ENCODE measurements around the gene AFAP1. TPM values are rescaled to one million over a fixed set of nuclear protein-coding genes. Genes with fewer than 3 reads are reported as not detected.
A peak's percentile ranks its signal among the peaks of the same experiment; 100 is the strongest.

The AFAP1 gene
- total and polyA plus RNA-seq, 2 donors from 2014 or later: 2.6 to 26.3 TPM

- H3K27ac ChIP-seq (ENCODE audit: low read depth in 2 of 2, low read length in 2 of 2): no peak overlapping the region
- H3K4me1 ChIP-seq (ENCODE audit: control insufficient read depth in 2 of 3, insufficient read depth in 2 of 3, low read depth in 1 of 3, low read length in 3 of 3): peaks cover 0 to 4% (median 0%) of the 10 kb centered on the region in 3 donors
- DNase-seq (no peak), FAIRE-seq (no peak)
- no peaks in the 10 kb centered on the region for H3K36me3 ChIP-seq (ENCODE audit: control insufficient read depth in 2 of 3, insufficient read depth in 3 of 3, low read length in 3 of 3)
- H3K9me3 ChIP-seq (ENCODE audit: control insufficient read depth in 2 of 3, insufficient read depth in 1 of 3, low read length in 3 of 3): no peaks in the 10 kb centered on the region
- no peak overlapping the region for H3K9ac ChIP-seq (ENCODE audit: low read length in 3 of 3)
- no peak overlapping the region for H3K4me3 ChIP-seq (ENCODE audit: low read length in 3 of 3)
- intact Hi-C loops (cut with DNase I): no loop called here
- no peak for TF ChIP-seq CTCF (IDR thresholded peaks at IDR 0.05; ENCODE audit: borderline replicate concordance, extremely low read depth, insufficient read depth)
- H3K27me3 ChIP-seq (ENCODE audit: control insufficient read depth, insufficient read depth, low read length): no peaks in the 10 kb centered on the region
Observed at GRCh38 chr4:7753931-7754465, 185.7 kb downstream of the AFAP1 start.

GRCh38 chr4:7753271-7753670, 186.4 kb downstream of the AFAP1 start:
- no peak overlapping the region for H3K4me3 ChIP-seq (ENCODE audit: low read length in 3 of 3)
- no peaks in the 10 kb centered on the region for H3K9me3 ChIP-seq (ENCODE audit: control insufficient read depth in 2 of 3, insufficient read depth in 1 of 3, low read length in 3 of 3)
- FAIRE-seq: no peak
- H3K27ac ChIP-seq (ENCODE audit: low read depth in 2 of 2, low read length in 2 of 2): no peak overlapping the region
- H3K4me1 ChIP-seq (ENCODE audit: control insufficient read depth in 2 of 3, insufficient read depth in 2 of 3, low read depth in 1 of 3, low read length in 3 of 3): peaks cover 0 to 4% (median 0%) of the 10 kb centered on the region in 3 donors
- no peaks in the 10 kb centered on the region for H3K27me3 ChIP-seq (ENCODE audit: control insufficient read depth, insufficient read depth, low read length)
- DNase-seq: peak in 1 of 5 donors; percentile 26
- no peaks in the 10 kb centered on the region for H3K36me3 ChIP-seq (ENCODE audit: control insufficient read depth in 2 of 3, insufficient read depth in 3 of 3, low read length in 3 of 3)
- TF ChIP-seq CTCF (IDR thresholded peaks at IDR 0.05; ENCODE audit: borderline replicate concordance, extremely low read depth, insufficient read depth): no peak
- H3K9ac ChIP-seq (ENCODE audit: low read length in 3 of 3): no peak overlapping the region
- intact Hi-C loops (cut with DNase I): no loop called here

DNA sequence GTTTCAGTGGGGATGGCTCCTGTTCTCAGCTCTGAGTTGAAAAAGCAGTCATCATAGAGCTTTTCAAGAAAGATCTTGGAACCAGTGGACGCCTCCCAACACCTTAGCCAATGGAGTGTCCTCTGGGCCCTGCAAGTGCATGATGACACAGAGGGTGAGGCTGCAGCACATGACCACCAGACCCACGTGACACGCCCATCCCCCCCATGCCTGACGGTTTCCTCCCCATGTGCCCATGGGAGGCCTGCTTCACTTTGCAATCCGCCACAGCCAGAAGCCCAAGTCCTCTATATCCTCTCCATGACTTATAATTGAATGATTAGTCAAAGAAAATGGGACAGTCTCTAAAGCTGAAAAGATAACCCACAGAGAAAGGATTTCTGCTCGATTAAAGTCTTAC, 187.0 kb downstream of the AFAP1 start:
- FAIRE-seq (no peak), DNase-seq (peak in 1 of 5 donors; percentile 37)
- no peaks in the 10 kb centered on the region for H3K27me3 ChIP-seq (ENCODE audit: control insufficient read depth, insufficient read depth, low read length)
- no peaks in the 10 kb centered on the region for H3K36me3 ChIP-seq (ENCODE audit: control insufficient read depth in 2 of 3, insufficient read depth in 3 of 3, low read length in 3 of 3)
- H3K4me1 ChIP-seq (ENCODE audit: control insufficient read depth in 2 of 3, insufficient read depth in 2 of 3, low read depth in 1 of 3, low read length in 3 of 3): peaks cover 0 to 4% (median 0%) of the 10 kb centered on the region in 3 donors
- H3K4me3 ChIP-seq (ENCODE audit: low read length in 3 of 3): no peak overlapping the region
- H3K27ac ChIP-seq (ENCODE audit: low read depth in 2 of 2, low read length in 2 of 2): no peak overlapping the region
- intact Hi-C loops (cut with DNase I): no loop called here
- TF ChIP-seq CTCF (IDR thresholded peaks at IDR 0.05; ENCODE audit: borderline replicate concordance, extremely low read depth, insufficient read depth): no peak
- H3K9me3 ChIP-seq (ENCODE audit: control insufficient read depth in 2 of 3, insufficient read depth in 1 of 3, low read length in 3 of 3): no peaks in the 10 kb centered on the region
- H3K9ac ChIP-seq (ENCODE audit: low read length in 3 of 3): no peak overlapping the region

- Histone ChIP-seq H3K36me3 (ENCODE audit: control insufficient read depth in 2 of 3, insufficient read depth in 3 of 3, low read length in 3 of 3) (no peaks in the 10 kb centered on the region), H3K9me3 (ENCODE audit: control insufficient read depth in 2 of 3, insufficient read depth in 1 of 3, low read length in 3 of 3) (no peaks in the 10 kb centered on the region), H3K4me1 (ENCODE audit: control insufficient read depth in 2 of 3, insufficient read depth in 2 of 3, low read depth in 1 of 3, low read length in 3 of 3) (no peaks in the 10 kb centered on the region), H3K27me3 (ENCODE audit: control insufficient read depth, insufficient read depth, low read length) (no peaks in the 10 kb centered on the region), H3K4me3 (ENCODE audit: low read length in 3 of 3) (no peak overlapping the region), H3K27ac (ENCODE audit: low read depth in 2 of 2, low read length in 2 of 2) (no peak overlapping the region), H3K9ac (ENCODE audit: low read length in 3 of 3) (no peak overlapping the region)
- no peak for DNase-seq
- no peak for TF ChIP-seq CTCF (IDR thresholded peaks at IDR 0.05; ENCODE audit: borderline replicate concordance, extremely low read depth, insufficient read depth)
- intact Hi-C loops (cut with DNase I): no loop called here
- FAIRE-seq: no peak
Observed at GRCh38 chr4:7750972-7751371, 188.7 kb downstream of the AFAP1 start.

All from kidney (tissue), 14 donors.